ENCODE data around the gene NUDT1.
A peak's percentile ranks its signal among the peaks of the same experiment; 100 is the strongest.

Gene NUDT1

GRCh38 chr7:2205036-2205780, 36.8 kb upstream of the NUDT1 start:
- DNase-seq, result no peak

DNA sequence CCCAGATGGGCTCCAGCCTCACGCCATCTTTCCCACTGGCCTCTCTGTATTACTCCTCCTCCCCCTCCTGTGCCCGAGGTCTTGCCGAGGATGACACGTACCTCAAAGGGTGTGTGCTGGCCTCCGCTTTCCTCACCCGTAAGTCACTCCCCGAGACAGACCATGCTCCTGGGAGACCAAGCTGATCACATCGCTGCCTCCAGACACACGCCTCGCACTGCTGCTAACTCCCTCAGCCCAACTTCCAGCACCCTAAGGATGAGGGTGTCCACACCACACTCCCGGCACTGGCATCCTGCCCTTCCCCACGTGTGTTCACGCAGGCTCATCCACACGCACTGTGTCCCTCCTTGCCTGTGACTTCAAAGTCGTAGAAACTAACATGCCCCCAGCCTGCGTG, 33.3 kb upstream of the NUDT1 start:
- DNase-seq, result no peak

- DNase-seq, result peak; percentile 40
These were observed 32.7 kb upstream of the NUDT1 start for GRCh38 chr7:2209146-2209960.

DNA sequence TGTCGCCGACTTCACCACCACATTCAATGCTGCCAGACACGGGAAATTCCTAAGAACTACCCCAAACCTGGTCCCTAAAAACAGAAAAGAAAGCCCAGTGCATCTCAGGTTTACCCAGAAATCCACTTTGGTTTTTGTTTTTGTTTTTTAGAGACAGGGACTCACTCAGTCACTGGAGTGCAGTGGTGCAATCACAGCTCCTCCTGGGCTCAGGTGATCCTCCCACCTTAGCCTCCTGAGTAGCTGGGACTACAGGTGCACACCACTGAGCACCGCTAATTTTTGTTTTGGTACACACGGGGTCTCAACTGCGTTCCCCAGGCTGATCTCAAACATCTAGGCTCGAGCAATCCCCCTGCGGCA, 32.1 kb upstream of the NUDT1 start:
- DNase-seq, result no peak

DNA sequence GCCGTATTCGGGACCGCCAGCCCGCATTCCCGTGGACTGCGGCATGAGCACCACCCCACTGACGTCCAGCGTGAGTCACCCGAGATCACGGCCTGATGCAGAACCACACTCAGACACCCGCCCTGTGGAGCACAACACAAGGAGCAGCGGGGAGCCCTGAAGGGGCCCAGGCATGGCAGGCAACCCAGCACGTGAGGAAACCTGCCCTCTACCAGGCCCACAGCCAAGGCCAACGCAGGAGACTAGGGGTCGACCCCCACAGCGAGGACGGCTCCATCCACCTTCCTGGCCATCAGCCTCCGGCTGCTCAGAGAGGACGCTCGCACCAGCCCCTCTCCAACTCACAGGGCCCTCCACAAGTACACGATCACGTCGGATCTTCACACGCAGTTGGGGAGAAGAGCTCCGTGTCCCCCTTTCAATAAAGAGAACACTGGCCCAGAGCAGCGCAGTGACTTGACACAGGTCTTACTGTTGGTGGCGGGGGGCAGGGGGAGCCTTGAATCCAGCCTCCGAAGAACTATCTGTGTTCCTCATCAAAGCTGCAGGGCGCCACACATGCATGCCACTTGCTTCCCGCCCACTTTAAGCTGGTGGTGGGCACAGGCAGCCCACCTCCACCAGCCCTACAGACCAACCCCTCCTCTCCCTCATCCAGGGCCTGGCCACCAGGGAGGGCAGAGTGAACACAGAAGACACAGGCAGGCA, 31.3 kb upstream of the NUDT1 start:
- DNase-seq, result no peak

DNA sequence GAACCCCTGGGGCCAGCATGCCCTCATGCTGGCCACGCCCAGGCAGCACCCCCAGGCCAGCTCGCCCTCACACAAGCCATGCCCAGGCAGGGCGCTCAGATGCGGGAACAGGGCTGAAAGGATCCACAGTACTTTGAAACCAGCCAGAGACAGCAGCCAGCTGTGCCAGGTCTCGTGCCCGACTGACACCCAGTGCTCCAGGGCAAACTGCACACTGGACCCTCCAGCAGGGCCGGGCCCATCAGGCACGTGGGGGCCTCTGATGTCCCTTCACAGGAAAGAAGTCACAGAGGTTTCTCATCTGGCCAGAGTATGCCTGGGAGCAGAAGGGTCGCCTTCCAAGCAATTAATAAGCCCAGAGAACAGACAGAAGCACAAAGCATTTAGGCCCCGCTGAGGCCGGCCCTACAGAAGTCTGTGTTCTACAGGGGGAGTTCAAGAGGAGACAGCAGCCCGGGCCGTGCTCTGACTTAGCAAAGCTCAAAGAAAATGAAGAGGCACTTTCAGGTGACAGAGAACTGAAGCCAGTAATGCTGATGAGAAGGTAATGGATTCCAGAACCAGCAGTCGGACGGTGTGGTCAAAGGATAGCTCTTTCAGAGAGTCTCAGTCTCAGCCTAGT, 30.7 kb upstream of the NUDT1 start:
- no peak for DNase-seq

GRCh38 chr7:2211926-2212325, 30.1 kb upstream of the NUDT1 start:
- DNase-seq, result no peak

DNA sequence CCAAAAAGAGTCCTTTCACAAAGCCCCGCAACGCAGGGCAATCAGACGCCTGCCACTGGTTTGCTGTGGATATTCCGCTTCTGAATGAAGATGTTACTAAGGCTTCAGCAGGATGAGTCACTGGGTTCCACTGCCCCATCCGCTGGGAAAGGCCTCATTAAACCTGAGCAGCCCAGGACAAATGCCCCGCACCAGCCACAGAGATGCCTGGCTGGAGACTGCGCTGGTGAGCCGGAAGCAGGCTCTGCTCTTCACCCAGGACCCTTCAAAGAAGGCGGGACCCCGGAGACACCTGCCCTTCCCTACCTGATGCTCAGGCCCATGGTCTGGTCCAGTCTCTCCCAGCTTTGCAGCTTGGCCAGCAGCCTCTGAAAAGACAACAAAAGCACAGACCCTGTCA, 29.1 kb upstream of the NUDT1 start:
- no peak for DNase-seq

- no peak for DNase-seq
These were observed 28.3 kb upstream of the NUDT1 start for GRCh38 chr7:2213551-2214215.

DNA sequence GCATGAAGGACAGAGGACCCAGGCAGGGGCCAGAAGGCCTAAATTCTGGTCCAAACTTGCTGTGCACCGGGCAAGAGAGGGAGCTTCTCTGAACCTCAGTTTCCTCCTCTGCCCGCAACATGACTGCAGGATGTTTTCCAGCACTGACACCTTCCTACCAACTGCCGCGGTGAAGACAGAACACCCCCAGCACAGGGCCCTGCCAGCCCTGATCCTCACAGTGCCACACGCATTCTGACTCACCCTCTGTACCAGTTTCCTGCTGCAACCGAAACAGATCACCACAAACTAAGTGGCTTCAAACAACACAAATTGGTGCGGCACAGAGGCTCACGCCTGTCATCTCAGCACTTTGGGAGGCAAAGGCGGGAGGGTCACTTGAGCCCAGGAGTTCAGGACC, 27.4 kb upstream of the NUDT1 start:
- no peak for DNase-seq

GRCh38 chr7:2215851-2216250, 26.2 kb upstream of the NUDT1 start:
- DNase-seq, result no peak

DNA sequence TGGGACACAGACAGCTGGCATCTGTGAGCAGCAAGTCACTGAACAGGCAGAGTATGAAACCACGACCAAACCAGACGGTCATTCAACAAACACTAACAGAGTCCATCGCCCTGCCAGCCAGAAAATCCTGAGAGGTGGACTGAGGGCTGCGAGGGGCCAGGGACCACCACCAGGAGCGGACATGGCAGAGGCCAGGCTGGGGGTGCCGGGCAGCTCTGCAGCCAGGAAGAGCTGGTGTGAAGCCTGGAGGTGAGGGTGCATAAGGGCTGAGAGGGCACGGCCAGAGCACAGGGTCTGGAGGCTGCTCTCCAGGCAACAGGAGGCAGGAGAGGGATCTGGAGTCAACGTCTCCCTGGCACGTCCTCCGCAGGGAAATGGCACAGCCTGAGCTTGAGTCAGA, 24.8 kb upstream of the NUDT1 start:
- DNase-seq, result no peak

DNA sequence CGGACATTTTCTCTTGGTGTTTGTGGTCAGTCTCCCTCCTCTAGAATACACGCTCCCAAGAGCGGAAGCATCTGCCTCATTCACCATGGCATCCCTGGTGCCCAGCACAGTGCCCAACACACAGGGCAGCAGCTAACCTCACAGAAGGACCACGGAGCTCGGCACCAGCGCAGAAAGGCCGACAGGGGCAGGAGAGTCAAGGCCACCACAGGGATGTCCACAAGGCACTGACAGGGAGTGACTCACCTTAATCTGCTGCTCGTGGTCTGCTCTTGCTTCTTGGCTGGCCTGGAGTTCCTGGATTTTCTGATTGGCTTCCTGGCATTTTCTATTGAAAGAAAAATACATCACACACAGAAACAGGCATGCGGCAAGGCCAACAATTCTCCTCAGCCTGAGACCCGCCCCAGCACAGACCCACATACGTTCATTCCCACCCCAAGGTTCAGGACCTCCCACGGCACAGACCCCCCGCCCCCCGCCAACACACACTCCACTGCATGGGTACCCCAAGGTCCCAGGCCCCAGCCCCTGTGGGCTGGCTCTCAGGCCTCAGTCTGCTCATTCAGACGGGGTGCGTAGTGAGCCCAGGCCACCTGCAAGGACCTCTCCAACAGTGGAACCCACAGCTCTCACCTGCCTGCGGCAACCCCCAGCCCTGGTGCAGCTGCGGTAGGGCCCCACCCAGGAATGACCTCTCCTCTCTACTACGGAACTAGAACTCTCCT, 24.1 kb upstream of the NUDT1 start:
- no peak for DNase-seq

DNA sequence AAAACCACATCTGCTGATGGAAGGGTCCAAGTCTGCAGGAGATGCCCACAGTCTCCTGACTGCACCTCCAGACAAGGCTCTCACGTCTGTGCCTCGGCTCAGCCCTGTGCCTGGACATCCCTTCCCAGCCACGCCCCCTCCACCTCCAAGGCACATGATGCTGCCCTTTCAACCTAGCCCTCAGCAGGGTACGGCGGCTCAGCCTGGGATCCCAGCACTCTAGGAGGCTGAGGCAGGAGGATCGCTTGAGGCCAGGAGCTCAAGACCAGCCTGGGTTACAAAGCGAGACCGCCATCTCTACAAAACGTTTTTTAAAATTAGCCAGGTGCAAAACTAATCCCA, 23.6 kb upstream of the NUDT1 start:
- no peak for DNase-seq

GRCh38 chr7:2219136-2219535, 22.9 kb upstream of the NUDT1 start:
- DNase-seq, result no peak

GRCh38 chr7:2219606-2220005, 22.4 kb upstream of the NUDT1 start:
- no peak for DNase-seq

GRCh38 chr7:2220030-2220429, 22.0 kb upstream of the NUDT1 start:
- no peak for DNase-seq

DNA sequence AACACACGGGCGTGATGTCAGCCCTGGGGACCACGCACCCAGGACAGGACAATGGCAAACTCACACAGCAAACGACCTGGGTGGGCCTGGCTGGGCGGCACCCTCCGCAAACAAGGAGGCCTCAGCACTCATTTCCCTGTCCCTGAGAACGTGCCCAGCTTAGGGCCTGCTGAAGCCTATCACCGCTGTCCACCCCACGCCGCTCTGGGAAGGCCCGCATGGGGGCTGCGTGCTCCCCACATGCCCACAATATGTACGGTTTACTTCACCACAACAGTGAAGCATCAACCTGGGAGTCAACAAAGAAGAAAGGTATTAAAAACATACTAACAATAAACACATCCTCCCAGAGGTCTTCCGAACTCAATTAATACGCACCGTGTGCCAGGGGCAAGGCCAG, 21.5 kb upstream of the NUDT1 start:
- DNase-seq, result no peak

DNA sequence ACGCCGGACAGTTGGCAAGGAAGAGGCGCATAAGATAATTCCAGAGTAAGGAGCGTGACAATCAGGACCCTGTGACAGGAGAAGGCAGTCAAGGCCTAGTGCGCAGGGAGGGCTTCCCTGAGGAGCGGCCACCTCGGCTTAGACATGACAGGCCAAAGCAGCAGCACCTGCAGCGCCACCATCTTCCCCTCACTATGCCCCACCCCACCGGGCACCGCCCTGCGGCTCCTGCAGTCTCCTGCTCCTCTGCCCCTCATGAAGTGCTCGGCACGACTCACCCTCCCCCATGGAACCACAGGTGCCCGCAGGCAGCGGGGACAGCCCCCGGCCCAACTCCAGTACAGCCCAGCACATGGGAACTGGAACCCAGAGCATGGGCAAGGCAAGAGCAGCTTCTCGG, 21.1 kb upstream of the NUDT1 start:
- DNase-seq, result no peak

DNA sequence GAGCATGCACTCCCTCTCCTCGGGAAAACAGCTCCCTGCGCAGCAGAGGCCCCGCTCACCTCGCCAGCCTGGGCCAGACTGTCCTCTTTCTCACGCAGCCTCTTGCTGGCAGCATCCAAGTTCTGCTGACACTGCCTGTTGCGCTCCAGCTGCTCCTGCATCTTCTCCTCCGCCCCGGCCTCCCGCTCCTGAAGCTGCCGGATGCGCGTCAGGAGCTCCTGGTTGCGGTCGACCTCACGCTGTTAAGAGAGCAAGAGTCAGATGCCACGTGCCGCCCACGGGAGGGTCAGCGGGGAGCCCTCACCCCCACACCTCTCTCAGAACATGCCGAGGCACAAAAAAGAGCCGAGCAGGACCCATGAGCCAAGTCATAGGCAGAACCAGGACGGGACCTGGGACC, 19.5 kb upstream of the NUDT1 start:
- DNase-seq, result no peak

DNA sequence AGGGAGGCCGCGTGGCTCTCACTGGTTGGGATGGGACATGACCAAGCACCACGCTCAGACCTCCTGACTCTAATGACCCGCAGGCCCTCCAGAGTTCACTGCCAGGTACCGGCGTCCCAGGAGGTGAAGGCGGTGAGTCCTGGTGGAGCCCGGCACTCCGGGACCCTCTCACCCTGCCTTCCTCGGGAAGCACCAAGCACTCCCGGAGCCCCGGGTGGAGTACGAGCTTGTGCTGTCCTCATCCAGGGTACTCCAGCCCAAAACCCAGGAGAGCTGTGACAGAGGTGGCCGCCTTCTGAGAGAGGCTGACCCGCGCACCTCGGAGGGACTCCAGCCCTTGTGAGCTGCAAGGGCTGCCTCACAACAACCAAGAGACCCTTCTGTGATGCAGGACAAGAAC, 18.7 kb upstream of the NUDT1 start:
- DNase-seq, result no peak

GRCh38 chr7:2224491-2224928, 17.5 kb upstream of the NUDT1 start:
- DNase-seq, result no peak

Measured in stimulated activated CD4-positive, alpha-beta T cell treated with anti-CD3 and anti-CD28 coated beads, Interleukin-12 subunit alpha, Interleukin-12 subunit beta, amount 100 ng/mL, for 4 hours (primary cell).